ENCODE data around the gene PLEKHA6.

DNA sequence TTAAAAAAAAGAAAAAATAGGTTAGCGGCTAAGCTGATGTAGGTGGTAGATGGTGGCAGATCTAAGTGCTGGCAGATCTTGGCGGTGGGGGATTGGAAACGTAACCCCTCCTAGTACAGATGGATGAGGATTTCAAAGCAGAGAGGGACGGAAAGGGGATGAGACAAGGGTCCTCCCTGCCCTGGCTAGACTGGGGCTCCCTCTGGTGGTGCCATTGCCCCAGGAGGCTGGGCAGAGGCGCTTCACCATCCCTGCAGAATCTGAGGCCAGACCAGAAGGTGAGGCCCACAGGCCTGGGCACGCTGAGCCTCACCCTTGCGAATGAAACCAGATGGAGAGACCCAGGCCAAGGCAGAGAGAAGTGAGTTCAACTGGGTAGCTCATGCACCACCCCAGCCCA, 7.0 kb upstream of the PLEKHA6 start:
- no peak for TF ChIP-seq POLR2AphosphoS5 (IDR thresholded peaks at IDR 0.05)
- TF ChIP-seq, protein P1, sequence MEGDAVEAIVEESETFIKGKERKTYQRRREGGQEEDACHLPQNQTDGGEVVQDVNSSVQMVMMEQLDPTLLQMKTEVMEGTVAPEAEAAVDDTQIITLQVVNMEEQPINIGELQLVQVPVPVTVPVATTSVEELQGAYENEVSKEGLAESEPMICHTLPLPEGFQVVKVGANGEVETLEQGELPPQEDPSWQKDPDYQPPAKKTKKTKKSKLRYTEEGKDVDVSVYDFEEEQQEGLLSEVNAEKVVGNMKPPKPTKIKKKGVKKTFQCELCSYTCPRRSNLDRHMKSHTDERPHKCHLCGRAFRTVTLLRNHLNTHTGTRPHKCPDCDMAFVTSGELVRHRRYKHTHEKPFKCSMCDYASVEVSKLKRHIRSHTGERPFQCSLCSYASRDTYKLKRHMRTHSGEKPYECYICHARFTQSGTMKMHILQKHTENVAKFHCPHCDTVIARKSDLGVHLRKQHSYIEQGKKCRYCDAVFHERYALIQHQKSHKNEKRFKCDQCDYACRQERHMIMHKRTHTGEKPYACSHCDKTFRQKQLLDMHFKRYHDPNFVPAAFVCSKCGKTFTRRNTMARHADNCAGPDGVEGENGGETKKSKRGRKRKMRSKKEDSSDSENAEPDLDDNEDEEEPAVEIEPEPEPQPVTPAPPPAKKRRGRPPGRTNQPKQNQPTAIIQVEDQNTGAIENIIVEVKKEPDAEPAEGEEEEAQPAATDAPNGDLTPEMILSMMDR (IDR thresholded peaks at IDR 0.05 in 8 of 11, conservative IDR thresholded peaks at IDR 0.05 in 3 of 11) = peak in 3 of 11 experiments; percentile 6 to 38 (median 21)
- no peak for TF ChIP-seq POLR2A (IDR thresholded peaks at IDR 0.05)
